ENCODE results near the gene CYP26A1.

CYP26A1 gene

DNA sequence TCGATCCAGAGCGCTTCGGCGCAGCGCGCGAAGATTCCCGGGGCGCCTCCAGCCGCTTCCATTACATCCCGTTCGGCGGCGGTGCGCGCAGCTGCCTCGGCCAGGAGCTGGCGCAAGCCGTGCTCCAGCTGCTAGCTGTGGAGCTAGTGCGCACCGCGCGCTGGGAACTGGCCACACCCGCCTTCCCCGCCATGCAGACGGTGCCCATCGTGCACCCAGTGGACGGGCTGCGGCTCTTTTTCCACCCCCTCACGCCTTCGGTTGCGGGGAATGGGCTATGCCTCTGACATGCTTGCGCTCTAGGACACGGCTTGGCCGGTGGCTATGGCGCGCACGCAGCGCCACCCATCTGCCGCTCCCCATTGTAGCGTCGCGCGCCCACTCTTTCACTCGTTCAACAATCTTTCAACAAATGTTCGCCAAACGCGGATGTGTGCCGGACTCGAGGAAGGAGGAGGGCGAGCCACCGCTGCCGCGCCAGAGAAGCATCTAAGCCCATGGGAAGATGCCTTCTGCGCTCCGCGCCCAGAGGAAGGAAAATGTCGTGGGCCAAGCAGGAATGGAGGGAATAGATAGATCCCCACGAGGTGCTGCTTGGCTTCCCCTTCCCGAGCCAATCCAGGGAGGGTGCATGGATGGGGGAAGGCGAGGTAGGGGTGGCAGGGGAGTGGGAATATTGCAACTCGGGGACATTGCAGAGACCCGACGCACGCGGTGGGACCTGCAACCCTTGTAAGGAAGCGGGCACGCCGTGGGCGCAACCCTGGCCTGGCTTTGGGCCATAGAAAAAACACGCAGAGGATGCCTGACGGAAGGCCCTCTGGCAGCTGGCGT, 5.1 kb upstream of the CYP26A1 start:
- Histone ChIP-seq H4K20me1 (peaks cover 0 to 69% (median 26%) of the 10 kb centered on the region in 11 experiments; a peak in 15 of 22 replicates), H3K27me3 (peaks cover 83 to 93% (median 86%) of the 10 kb centered on the region in 11 experiments), H3K27ac (no peak overlapping the region), H3K9me3 (replicated peaks in 1 of 11) (peaks cover 0 to 3% (median 0%) of the 10 kb centered on the region in 11 experiments; a peak in 1 of 22 replicates), H3K4me2 (peak overlapping the region; percentile 14 to 57 (median 40); a peak in 18 of 22 replicates), H3K36me3 (no peaks in the 10 kb centered on the region; a peak in 1 of 22 replicates), H3K4me3 (peak overlapping the region in 4 of 10 experiments; percentile 14 to 44 (median 32); a peak in 5 of 20 replicates), H3K9ac (no peak overlapping the region), H3K4me1 (peaks cover 8 to 20% (median 13%) of the 10 kb centered on the region in 10 experiments; a peak in 15 of 20 replicates)
- no peak for TF ChIP-seq Cebpa-rat (IDR thresholded peaks at IDR 0.05)

DNA sequence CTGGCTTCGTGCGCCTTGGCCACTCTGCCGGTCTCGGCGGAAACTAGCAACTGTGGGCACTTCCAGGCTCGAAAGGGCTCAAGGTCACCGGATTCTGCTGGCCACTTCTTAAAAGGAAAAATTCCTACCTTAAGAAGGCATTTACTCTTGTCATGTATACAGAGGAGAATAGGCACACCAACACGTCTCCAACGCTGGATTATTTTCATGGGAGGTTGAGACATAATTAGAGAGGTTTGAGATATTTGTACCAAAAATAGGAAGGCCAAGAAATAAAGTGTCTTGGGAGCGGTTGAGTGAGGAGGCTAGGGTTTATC, 4.5 kb upstream of the CYP26A1 start:
- H3K4me2 ChIP-seq, result no peak overlapping the region

DNA sequence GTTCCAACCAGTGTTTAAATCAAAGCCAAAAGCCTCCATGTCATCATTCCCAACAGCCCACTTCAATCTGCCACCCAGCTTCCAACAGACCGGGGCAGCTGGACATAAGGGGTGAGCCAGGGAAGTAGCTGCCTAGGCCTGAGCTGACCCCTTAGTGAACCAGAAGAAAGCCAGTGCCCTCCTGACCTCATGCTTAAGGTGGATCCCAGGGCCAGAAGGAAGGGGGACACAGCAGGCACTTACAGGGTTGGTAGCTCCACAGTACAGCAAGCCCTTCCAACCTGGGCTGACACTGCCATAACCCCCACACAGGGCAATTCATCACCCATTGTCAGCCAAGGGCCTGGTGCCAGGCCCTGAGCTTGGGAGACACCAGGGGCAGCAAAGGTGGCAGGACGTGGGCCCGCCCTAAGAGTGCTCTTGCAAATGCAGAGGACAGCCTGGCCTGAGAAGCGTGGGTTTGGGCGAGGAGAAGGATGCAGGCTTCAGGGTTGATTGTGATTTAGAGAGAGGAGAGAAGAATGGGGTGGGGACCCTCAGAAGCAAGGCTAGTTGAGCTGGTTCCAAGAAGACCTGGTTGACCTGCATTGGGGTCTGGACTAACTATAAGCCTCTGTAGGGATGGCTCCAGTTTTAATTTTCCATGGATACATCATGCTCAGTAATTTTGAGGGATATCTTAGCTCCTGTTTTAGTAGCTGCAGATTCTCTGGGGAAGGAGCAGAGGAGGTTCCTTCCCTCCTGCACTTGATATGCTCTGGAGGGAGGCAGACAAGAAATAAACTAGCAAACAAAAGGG, 3.1 kb upstream of the CYP26A1 start:
- Histone ChIP-seq H3K9me3 (replicated peaks in 1 of 11) (peaks cover 0 to 5% (median 0%) of the 10 kb centered on the region in 11 experiments; a peak in 4 of 22 replicates), H3K4me2 (no peak overlapping the region), H3K4me1 (peaks cover 10 to 28% (median 21%) of the 10 kb centered on the region in 10 experiments; a peak in 16 of 20 replicates), H4K20me1 (peaks cover 0 to 77% (median 22%) of the 10 kb centered on the region in 11 experiments; a peak in 15 of 22 replicates), H3K4me3 (no peak overlapping the region), H3K9ac (no peak overlapping the region), H3K36me3 (no peaks in the 10 kb centered on the region), H3K27me3 (peaks cover 98 to 100% (median 99%) of the 10 kb centered on the region in 11 experiments), H3K27ac (no peak overlapping the region)
- TF ChIP-seq Cebpa-rat (IDR thresholded peaks at IDR 0.05), result no peak

More for the DNA sequence above, 4.5 kb upstream of the CYP26A1 start:
- H4K20me1 ChIP-seq, result peaks cover 0 to 70% (median 26%) of the 10 kb centered on the region in 11 experiments; a peak in 15 of 22 replicates
- H3K9me3 ChIP-seq (replicated peaks in 1 of 11), result peaks cover 0 to 3% (median 0%) of the 10 kb centered on the region in 11 experiments; a peak in 1 of 22 replicates
- H3K36me3 ChIP-seq, result no peaks in the 10 kb centered on the region
- no peak for TF ChIP-seq Cebpa-rat (IDR thresholded peaks at IDR 0.05)
- H3K27me3 ChIP-seq, result peaks cover 89 to 98% (median 92%) of the 10 kb centered on the region in 11 experiments
- H3K4me3 ChIP-seq, result no peak overlapping the region
- no peak overlapping the region for H3K27ac ChIP-seq
- H3K4me1 ChIP-seq, result peaks cover 10 to 24% (median 15%) of the 10 kb centered on the region in 10 experiments; a peak in 16 of 20 replicates
- no peak overlapping the region for H3K9ac ChIP-seq

DNA sequence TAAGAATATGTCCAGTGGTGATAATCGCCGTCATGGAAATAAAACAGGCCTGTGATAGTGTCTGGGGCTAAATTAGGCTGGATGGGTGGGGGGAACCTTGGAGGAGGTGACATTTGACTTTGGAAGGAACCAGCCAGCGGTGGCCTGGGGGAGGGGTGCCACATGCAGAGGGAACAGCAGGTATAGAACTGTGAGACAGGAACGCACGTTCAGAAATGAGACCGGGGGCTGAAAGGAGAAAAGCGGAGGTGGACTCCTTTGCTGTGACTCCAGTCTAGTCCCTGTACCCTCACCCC, 2.6 kb upstream of the CYP26A1 start:
- peaks cover 94 to 100% (median 98%) of the 10 kb centered on the region in 11 experiments for H3K27me3 ChIP-seq
- H3K36me3 ChIP-seq, result no peaks in the 10 kb centered on the region
- H3K9ac ChIP-seq, result no peak overlapping the region
- H3K9me3 ChIP-seq (replicated peaks in 1 of 11), result peaks cover 0 to 5% (median 0%) of the 10 kb centered on the region in 11 experiments; a peak in 4 of 22 replicates
- no peak for TF ChIP-seq Cebpa-rat (IDR thresholded peaks at IDR 0.05)
- H4K20me1 ChIP-seq, result peaks cover 0 to 72% (median 22%) of the 10 kb centered on the region in 11 experiments; a peak in 15 of 22 replicates
- H3K4me1 ChIP-seq, result peaks cover 10 to 28% (median 21%) of the 10 kb centered on the region in 10 experiments; a peak in 16 of 20 replicates
- H3K4me2 ChIP-seq, result no peak overlapping the region
- H3K4me3 ChIP-seq, result no peak overlapping the region
- H3K27ac ChIP-seq, result no peak overlapping the region

DNA sequence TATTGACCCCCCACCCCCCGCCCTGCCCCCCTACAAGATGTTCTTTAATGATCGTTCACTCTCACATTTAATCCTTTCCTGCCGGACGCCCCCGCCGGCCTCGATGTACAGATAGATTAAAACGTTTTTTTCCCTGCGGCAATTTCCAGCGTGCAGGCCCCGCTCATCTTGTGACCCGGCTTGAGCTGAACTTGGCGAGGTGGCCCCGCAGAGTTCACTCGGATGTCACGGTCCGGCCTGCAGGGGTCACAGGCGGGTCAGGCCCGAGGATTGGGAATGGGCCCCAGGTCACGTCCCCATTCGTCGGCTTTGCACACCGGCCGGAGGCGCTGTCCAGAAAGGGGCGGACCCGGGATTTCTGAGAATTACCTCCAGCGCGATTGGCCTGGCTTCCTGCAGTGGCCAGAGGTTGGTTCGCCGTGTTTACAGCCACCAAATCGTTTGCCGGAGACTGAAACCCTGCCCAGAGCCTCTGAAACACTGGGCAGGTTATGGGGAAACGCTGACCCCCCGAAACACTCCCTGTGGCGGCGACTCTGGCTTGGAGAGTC, 1.9 kb upstream of the CYP26A1 start:
- peaks cover 0 to 69% (median 22%) of the 10 kb centered on the region in 11 experiments; a peak in 15 of 22 replicates for H4K20me1 ChIP-seq
- peak overlapping the region in 1 of 11 experiments; percentile 7; a peak in 1 of 22 replicates for H3K4me2 ChIP-seq
- no peak overlapping the region for H3K9ac ChIP-seq
- H3K27me3 ChIP-seq, result peaks cover 88 to 96% (median 92%) of the 10 kb centered on the region in 11 experiments
- peaks cover 10 to 28% (median 21%) of the 10 kb centered on the region in 10 experiments; a peak in 16 of 20 replicates for H3K4me1 ChIP-seq
- no peak overlapping the region for H3K4me3 ChIP-seq
- H3K36me3 ChIP-seq, result no peaks in the 10 kb centered on the region
- no peak overlapping the region for H3K27ac ChIP-seq
- peaks cover 0 to 5% (median 0%) of the 10 kb centered on the region in 11 experiments; a peak in 4 of 22 replicates for H3K9me3 ChIP-seq (replicated peaks in 1 of 11)
- no peak for TF ChIP-seq Cebpa-rat (IDR thresholded peaks at IDR 0.05)

DNA sequence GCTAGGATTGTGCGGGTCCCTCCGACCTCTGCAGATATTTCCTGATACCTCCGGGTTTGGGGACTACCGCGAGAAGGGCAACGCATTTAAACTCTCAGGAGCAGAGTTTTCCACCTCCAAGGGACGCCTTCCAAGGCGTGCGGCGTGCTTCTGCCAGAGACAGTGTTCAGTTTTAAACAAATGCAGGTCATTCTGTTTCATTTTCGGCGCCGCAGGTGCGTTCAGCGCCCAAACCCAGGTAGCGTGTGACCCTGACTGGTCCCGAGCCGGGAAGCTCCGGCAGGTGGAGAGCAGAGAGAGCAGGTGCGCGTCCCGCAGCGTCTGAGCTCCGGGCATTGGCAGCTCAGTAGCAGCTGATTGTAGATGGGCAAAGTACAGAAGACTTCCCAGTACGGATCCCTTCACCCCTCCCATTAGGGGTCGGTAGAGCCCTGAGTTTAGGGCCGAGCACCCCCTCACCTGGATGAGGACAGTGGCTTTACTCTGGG, 1.4 kb upstream of the CYP26A1 start:
- H3K9me3 ChIP-seq (replicated peaks in 1 of 11), result peaks cover 0 to 5% (median 0%) of the 10 kb centered on the region in 11 experiments; a peak in 4 of 22 replicates
- peaks cover 83 to 93% (median 87%) of the 10 kb centered on the region in 11 experiments for H3K27me3 ChIP-seq
- H3K4me1 ChIP-seq, result peaks cover 10 to 28% (median 21%) of the 10 kb centered on the region in 10 experiments; a peak in 16 of 20 replicates
- H3K27ac ChIP-seq, result no peak overlapping the region
- peaks cover 0 to 64% (median 22%) of the 10 kb centered on the region in 11 experiments; a peak in 15 of 22 replicates for H4K20me1 ChIP-seq
- H3K36me3 ChIP-seq, result no peaks in the 10 kb centered on the region
- no peak for TF ChIP-seq Cebpa-rat (IDR thresholded peaks at IDR 0.05)
- 0 out of 20 replicates have a peak overlapping the region, but pooled peaks of 1 of the 10 experiments have one; percentile 75 for H3K4me3 ChIP-seq
- H3K4me2 ChIP-seq, result 0 out of 22 replicates have a peak overlapping the region, but pooled peaks of 1 of the 11 experiments have one; percentile 7
- H3K9ac ChIP-seq, result no peak overlapping the region

DNA sequence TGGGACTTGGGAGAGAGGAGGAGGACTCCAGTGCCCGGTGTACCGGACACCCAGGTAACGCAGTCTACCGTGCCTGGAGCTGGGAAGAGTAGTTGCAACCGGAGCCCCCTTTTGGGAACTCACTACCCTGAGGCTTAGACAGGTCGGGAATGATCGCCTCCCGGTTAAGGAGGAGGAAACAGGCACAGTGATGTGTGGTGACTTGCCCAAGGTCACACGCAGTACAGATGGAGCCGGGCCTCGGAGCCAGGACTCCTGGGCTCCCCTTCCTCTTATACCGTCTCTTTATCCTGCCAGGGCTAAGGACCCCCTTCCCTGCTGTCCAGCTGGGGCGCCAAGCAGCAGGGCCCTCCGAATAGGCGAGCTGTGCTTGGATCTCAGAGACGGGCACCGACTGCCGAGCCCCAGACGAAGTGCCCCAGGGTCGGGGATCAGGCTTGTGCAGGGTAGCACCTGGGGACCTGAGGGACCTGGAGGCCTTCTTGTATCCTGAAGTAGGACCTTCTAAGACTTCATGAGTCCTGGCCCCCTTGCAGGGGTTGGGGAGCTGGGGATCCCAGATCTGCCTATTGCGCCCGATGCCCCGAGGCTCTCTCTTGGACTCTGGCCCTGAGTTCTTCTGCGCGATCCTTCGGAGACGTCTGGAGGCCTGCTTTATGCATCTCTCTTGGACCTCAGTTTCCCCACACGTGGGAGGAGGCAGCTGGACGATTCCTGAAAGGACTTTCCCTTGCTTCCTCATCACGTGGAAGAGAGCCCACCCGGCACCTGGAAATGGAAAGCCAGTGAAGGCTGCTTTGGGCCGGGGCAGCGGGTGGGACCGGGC, 767 bp upstream of the CYP26A1 start:
- H3K27ac ChIP-seq, result no peak overlapping the region
- H3K4me1 ChIP-seq, result peaks cover 10 to 28% (median 21%) of the 10 kb centered on the region in 10 experiments; a peak in 16 of 20 replicates
- TF ChIP-seq Cebpa-rat (IDR thresholded peaks at IDR 0.05), result no peak
- no peaks in the 10 kb centered on the region for H3K36me3 ChIP-seq
- peak overlapping the region in 1 of 11 experiments; percentile 49; a peak in 2 of 22 replicates for H3K9ac ChIP-seq
- H3K27me3 ChIP-seq, result peaks cover 76 to 86% (median 80%) of the 10 kb centered on the region in 11 experiments
- peak overlapping the region; percentile 92 to 99 (median 98) for H3K4me2 ChIP-seq
- peaks cover 0 to 5% (median 0%) of the 10 kb centered on the region in 11 experiments; a peak in 4 of 22 replicates for H3K9me3 ChIP-seq (replicated peaks in 1 of 11)
- peaks cover 0 to 59% (median 21%) of the 10 kb centered on the region in 11 experiments; a peak in 15 of 22 replicates for H4K20me1 ChIP-seq
- H3K4me3 ChIP-seq, result peak overlapping the region; percentile 53 to 75 (median 62); a peak in 19 of 20 replicates
